ENCODE measurements around the gene MPRIP. TPM values are rescaled to one million over a fixed set of nuclear protein-coding genes. Genes with fewer than 3 reads are reported as not detected.

The MPRIP gene
- total and polyA plus RNA-seq, 2 of the 13 experiments (the other 11 are each of a cell fraction or from before 2014, with no cell fraction given): 50.2 to 52.4 TPM

DNA sequence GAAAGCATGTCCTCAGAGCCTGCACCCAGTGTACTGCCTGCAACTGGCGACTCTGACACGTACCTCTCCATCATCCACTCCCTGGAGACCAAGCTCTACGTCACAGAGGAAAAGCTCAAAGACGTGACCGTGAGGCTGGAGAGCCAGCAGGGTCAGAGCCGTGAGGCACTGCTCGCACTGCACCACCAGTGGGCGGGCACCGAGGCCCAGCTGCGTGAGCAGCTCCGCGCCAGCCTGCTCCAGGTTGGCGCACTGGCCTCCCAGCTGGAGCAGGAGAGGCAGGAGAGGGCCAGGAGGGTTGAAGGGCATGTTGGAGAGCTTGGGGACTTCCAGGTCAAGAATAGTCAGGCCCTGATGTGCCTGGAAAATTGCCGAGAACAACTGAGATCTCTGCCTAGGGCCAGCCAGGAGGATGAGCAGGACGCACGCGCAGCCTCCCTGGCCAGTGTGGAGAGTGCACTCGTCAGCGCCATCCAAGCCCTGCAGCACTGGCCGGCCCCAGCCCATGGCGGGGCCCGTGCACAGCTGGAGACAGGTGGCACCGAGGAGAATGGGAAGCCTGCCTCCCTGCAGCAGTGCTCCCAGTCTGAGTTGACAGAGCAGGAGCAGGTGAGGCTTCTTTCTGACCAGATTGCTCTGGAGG lies 123.5 kb downstream of the MPRIP start:
- WGBS (ENCODE audit: low lambda C conversion rate): 97% methylated on average over 17 of the region's 23 CpGs
- TF ChIP-seq ZFP36 (IDR thresholded peaks at IDR 0.05; ENCODE audit: borderline replicate concordance, low read depth, low read length, partially characterized antibody): no peak
- TF ChIP-seq NFYC (CRISPR knock-in tag; IDR thresholded peaks at IDR 0.05): no peak
- TF ChIP-seq ZBTB1 (CRISPR knock-in tag; IDR thresholded peaks at IDR 0.05; ENCODE audit: borderline replicate concordance): no peak
- no peak for TF ChIP-seq ZSCAN21 (CRISPR knock-in tag; IDR thresholded peaks at IDR 0.05; ENCODE audit: borderline replicate concordance)
- TF ChIP-seq ZC3H4 (CRISPR knock-in tag; IDR thresholded peaks at IDR 0.05; ENCODE audit: borderline replicate concordance): no peak
- TF ChIP-seq ZNF446 (CRISPR knock-in tag; IDR thresholded peaks at IDR 0.05): no peak
- no peak for TF ChIP-seq FOXO1 (CRISPR knock-in tag; IDR thresholded peaks at IDR 0.05)
- peak; percentile 15 for TF ChIP-seq AGO2 (optimal IDR thresholded peaks at IDR 0.05; ENCODE audit: low read depth, low read length)
- CTCF ChIA-PET (ENCODE audit: low intra/inter-chr PET ratio, low total read pairs): no interaction called here
- Histone ChIP-seq H3K9me3 (ENCODE audit: low read length) (no peaks in the 10 kb centered on the region), H3K4me3 (replicated peaks in 1 of 3; ENCODE audit: insufficient read depth in 1 of 3, low read depth in 2 of 3, low read length in 3 of 3) (no peak overlapping the region), H2AFZ (ENCODE audit: low read length) (no peak overlapping the region), H4K20me1 (ENCODE audit: insufficient read depth, low read length) (no peaks in the 10 kb centered on the region), H3K4me2 (ENCODE audit: low read depth, low read length) (no peak overlapping the region), H3K36me3 (replicated peaks in 1 of 2; ENCODE audit: control insufficient read depth in 1 of 2, insufficient read depth in 2 of 2, low read length in 2 of 2) (peaks cover 16 to 54% of the 10 kb centered on the region in 2 experiments; a peak in 4 of 5 replicates), H3K79me2 (ENCODE audit: insufficient read depth, low read length) (no peaks in the 10 kb centered on the region), H3K27ac (ENCODE audit: extremely low read length, insufficient read depth, low read length) (no peak overlapping the region), H3K27me3 (ENCODE audit: control insufficient read depth in 1 of 2, insufficient read depth in 2 of 2, low read length in 2 of 2) (no peaks in the 10 kb centered on the region), H3K4me1 (ENCODE audit: insufficient read depth, low read length) (no peaks in the 10 kb centered on the region), H3K9ac (ENCODE audit: insufficient read depth, low read depth, low read length) (no peak overlapping the region)
- POLR2A ChIA-PET: no interaction called here
- FAIRE-seq (no peak), DNase-seq (ENCODE audit: low spot score) (no peak), ATAC-seq (no peak)
- in situ Hi-C loops (cut with HindIII; ENCODE audit: extremely low pct_ligation_motif_present, low pct_unique_long_range_greater_than_20kb) (no loop called here), intact Hi-C loops (cut with micrococcal nuclease; ENCODE audit: unreplicated experiment) (no loop called here)
- no TSS peak for BruUV-seq (replicated peaks)

DNA sequence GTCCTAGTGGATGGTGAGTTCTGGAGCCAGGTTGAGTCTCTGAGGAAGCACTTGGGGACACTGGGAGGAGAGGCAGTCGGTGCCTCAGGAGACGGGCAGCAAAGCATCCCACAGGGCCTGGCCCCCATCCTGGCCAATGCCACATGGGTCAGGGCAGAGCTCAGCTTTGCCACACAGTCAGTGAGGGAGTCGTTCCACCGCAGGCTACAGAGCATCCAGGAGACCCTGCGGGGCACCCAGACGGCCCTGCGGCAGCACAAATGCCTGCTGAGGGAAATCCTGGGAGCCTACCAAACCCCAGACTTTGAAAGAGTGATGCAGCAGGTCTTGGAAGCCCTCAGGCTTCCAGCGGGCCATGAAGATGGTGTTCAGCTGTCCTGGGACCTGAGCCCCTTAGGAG lies 124.2 kb downstream of the MPRIP start:
- H3K4me2 ChIP-seq (ENCODE audit: low read depth, low read length): no peak overlapping the region
- no peak for TF ChIP-seq ZFYVE20 (CRISPR knock-in tag; IDR thresholded peaks at IDR 0.05; ENCODE audit: borderline replicate concordance, low read depth)
- no peak for TF ChIP-seq EZH2 (conservative IDR thresholded peaks at IDR 0.05; ENCODE audit: low read depth, low read length)
- TF ChIP-seq KLF6 (CRISPR knock-in tag; IDR thresholded peaks at IDR 0.05): no peak
- no peak for TF ChIP-seq KDM5A (IDR thresholded peaks at IDR 0.05; ENCODE audit: borderline replicate concordance, low read length)
- no peak for ATAC-seq
- H3K79me2 ChIP-seq (ENCODE audit: insufficient read depth, low read length): no peaks in the 10 kb centered on the region
- DNase-seq (ENCODE audit: low spot score): no peak
- no peaks in the 10 kb centered on the region for H3K4me1 ChIP-seq (ENCODE audit: insufficient read depth, low read length)
- intact Hi-C loops (cut with micrococcal nuclease; ENCODE audit: unreplicated experiment) (no loop called here), in situ Hi-C loops (cut with HindIII; ENCODE audit: extremely low pct_ligation_motif_present, low pct_unique_long_range_greater_than_20kb) (no loop called here)
- WGBS (ENCODE audit: low lambda C conversion rate): no CpG with 5 or more reads among the region's 8 CpGs
- no peaks in the 10 kb centered on the region for H3K27me3 ChIP-seq (ENCODE audit: control insufficient read depth in 1 of 2, insufficient read depth in 2 of 2, low read length in 2 of 2)
- no peak overlapping the region for H2AFZ ChIP-seq (ENCODE audit: low read length)
- no TSS peak for BruUV-seq (replicated peaks)
- POLR2A ChIA-PET: no interaction called here
- CTCF ChIA-PET (ENCODE audit: low intra/inter-chr PET ratio, low total read pairs): no interaction called here
- H3K36me3 ChIP-seq (replicated peaks in 1 of 2; ENCODE audit: control insufficient read depth in 1 of 2, insufficient read depth in 2 of 2, low read length in 2 of 2): peaks cover 15 to 51% of the 10 kb centered on the region in 2 experiments; a peak in 4 of 5 replicates
- no peaks in the 10 kb centered on the region for H4K20me1 ChIP-seq (ENCODE audit: insufficient read depth, low read length)
- H3K9ac ChIP-seq (ENCODE audit: insufficient read depth, low read depth, low read length): no peak overlapping the region
- no peaks in the 10 kb centered on the region for H3K9me3 ChIP-seq (ENCODE audit: low read length)
- H3K27ac ChIP-seq (ENCODE audit: extremely low read length, insufficient read depth, low read length): no peak overlapping the region
- FAIRE-seq: no peak
- H3K4me3 ChIP-seq (replicated peaks in 1 of 3; ENCODE audit: insufficient read depth in 1 of 3, low read depth in 2 of 3, low read length in 3 of 3): no peak overlapping the region
